ENCODE data around the gene CANX. TPM values are rescaled to one million over a fixed set of nuclear protein-coding genes. Genes with fewer than 3 reads are reported as not detected.
A peak's percentile ranks its signal among the peaks of the same experiment; 100 is the strongest.

Gene CANX
- total and polyA plus RNA-seq, 2 of the 13 experiments (the other 11 are each of a cell fraction or from before 2014, with no cell fraction given): 477 to 680 TPM

DNA sequence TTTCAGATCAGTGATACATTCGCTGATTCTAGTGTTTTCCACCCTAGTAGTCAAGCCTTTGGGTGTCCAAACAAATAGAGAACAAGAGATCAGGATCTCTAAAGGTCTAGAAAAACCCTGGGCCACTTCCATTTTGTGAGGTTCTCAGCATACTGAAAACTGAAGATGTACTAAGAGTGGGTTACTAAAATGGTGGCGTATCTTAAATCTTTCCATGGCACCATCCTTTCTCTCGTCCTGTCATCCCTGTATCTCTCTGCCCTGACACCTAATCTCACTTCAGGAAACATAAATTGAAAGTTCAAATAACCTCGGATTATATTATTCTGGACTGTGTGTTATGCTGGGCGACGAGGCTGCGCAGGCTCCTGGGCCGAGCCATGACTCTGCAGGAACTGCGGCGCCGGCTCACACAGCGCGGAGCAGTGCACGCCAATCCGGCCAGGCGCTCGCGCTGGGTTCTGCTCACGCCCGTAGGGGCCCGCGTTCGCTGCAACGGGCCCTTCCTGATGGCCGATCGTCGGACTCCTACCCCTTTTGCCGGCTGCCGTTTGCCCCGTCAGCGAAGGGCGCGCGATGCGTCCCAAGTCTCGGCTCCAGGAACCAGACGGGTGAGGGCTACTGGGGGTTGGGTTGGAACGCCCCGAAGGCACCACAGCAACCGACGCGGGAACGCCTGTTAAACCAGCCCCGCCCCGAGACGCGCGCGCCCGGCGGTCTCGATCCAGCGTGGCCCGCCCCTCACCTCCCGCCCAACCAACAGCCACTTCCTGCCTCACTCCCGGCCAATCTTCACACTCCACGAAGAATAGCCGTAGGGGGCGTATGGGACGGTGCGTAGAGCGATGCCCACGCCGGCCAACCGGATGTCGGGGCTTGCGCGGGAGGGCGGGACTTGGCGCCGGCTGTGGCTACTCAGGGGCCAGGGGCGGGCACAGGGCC, 503 bp upstream of the CANX start (continued):
- TF ChIP-seq, protein P1, sequence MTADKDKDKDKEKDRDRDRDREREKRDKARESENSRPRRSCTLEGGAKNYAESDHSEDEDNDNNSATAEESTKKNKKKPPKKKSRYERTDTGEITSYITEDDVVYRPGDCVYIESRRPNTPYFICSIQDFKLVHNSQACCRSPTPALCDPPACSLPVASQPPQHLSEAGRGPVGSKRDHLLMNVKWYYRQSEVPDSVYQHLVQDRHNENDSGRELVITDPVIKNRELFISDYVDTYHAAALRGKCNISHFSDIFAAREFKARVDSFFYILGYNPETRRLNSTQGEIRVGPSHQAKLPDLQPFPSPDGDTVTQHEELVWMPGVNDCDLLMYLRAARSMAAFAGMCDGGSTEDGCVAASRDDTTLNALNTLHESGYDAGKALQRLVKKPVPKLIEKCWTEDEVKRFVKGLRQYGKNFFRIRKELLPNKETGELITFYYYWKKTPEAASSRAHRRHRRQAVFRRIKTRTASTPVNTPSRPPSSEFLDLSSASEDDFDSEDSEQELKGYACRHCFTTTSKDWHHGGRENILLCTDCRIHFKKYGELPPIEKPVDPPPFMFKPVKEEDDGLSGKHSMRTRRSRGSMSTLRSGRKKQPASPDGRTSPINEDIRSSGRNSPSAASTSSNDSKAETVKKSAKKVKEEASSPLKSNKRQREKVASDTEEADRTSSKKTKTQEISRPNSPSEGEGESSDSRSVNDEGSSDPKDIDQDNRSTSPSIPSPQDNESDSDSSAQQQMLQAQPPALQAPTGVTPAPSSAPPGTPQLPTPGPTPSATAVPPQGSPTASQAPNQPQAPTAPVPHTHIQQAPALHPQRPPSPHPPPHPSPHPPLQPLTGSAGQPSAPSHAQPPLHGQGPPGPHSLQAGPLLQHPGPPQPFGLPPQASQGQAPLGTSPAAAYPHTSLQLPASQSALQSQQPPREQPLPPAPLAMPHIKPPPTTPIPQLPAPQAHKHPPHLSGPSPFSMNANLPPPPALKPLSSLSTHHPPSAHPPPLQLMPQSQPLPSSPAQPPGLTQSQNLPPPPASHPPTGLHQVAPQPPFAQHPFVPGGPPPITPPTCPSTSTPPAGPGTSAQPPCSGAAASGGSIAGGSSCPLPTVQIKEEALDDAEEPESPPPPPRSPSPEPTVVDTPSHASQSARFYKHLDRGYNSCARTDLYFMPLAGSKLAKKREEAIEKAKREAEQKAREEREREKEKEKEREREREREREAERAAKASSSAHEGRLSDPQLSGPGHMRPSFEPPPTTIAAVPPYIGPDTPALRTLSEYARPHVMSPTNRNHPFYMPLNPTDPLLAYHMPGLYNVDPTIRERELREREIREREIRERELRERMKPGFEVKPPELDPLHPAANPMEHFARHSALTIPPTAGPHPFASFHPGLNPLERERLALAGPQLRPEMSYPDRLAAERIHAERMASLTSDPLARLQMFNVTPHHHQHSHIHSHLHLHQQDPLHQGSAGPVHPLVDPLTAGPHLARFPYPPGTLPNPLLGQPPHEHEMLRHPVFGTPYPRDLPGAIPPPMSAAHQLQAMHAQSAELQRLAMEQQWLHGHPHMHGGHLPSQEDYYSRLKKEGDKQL (CRISPR knock-in tag; IDR thresholded peaks at IDR 0.05; ENCODE audit: low read depth): no peak; the same call in none of the 2 replicates
- TF ChIP-seq, protein P2, sequence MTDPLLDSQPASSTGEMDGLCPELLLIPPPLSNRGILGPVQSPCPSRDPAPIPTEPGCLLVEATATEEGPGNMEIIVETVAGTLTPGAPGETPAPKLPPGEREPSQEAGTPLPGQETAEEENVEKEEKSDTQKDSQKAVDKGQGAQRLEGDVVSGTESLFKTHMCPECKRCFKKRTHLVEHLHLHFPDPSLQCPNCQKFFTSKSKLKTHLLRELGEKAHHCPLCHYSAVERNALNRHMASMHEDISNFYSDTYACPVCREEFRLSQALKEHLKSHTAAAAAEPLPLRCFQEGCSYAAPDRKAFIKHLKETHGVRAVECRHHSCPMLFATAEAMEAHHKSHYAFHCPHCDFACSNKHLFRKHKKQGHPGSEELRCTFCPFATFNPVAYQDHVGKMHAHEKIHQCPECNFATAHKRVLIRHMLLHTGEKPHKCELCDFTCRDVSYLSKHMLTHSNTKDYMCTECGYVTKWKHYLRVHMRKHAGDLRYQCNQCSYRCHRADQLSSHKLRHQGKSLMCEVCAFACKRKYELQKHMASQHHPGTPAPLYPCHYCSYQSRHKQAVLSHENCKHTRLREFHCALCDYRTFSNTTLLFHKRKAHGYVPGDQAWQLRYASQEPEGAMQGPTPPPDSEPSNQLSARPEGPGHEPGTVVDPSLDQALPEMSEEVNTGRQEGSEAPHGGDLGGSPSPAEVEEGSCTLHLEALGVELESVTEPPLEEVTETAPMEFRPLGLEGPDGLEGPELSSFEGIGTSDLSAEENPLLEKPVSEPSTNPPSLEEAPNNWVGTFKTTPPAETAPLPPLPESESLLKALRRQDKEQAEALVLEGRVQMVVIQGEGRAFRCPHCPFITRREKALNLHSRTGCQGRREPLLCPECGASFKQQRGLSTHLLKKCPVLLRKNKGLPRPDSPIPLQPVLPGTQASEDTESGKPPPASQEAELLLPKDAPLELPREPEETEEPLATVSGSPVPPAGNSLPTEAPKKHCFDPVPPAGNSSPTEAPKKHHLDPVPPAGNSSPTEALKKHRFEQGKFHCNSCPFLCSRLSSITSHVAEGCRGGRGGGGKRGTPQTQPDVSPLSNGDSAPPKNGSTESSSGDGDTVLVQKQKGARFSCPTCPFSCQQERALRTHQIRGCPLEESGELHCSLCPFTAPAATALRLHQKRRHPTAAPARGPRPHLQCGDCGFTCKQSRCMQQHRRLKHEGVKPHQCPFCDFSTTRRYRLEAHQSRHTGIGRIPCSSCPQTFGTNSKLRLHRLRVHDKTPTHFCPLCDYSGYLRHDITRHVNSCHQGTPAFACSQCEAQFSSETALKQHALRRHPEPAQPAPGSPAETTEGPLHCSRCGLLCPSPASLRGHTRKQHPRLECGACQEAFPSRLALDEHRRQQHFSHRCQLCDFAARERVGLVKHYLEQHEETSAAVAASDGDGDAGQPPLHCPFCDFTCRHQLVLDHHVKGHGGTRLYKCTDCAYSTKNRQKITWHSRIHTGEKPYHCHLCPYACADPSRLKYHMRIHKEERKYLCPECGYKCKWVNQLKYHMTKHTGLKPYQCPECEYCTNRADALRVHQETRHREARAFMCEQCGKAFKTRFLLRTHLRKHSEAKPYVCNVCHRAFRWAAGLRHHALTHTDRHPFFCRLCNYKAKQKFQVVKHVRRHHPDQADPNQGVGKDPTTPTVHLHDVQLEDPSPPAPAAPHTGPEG (CRISPR knock-in tag; IDR thresholded peaks at IDR 0.05): peak; percentile 6; the same call in 1 of the 2 replicates
- TF ChIP-seq, protein P3, sequence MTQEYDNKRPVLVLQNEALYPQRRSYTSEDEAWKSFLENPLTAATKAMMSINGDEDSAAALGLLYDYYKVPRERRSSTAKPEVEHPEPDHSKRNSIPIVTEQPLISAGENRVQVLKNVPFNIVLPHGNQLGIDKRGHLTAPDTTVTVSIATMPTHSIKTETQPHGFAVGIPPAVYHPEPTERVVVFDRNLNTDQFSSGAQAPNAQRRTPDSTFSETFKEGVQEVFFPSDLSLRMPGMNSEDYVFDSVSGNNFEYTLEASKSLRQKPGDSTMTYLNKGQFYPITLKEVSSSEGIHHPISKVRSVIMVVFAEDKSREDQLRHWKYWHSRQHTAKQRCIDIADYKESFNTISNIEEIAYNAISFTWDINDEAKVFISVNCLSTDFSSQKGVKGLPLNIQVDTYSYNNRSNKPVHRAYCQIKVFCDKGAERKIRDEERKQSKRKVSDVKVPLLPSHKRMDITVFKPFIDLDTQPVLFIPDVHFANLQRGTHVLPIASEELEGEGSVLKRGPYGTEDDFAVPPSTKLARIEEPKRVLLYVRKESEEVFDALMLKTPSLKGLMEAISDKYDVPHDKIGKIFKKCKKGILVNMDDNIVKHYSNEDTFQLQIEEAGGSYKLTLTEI (CRISPR knock-in tag; conservative IDR thresholded peaks at IDR 0.05): no peak
- TF ChIP-seq SRSF1 (optimal IDR thresholded peaks at IDR 0.05; ENCODE audit: low read depth, low read length): peak; percentile 80
- 0 out of 2 replicates have a peak, but pooled peaks have one; percentile 24 for TF ChIP-seq FOXJ3 (CRISPR knock-in tag; IDR thresholded peaks at IDR 0.05; ENCODE audit: borderline replicate concordance)
- TF ChIP-seq, protein P4, sequence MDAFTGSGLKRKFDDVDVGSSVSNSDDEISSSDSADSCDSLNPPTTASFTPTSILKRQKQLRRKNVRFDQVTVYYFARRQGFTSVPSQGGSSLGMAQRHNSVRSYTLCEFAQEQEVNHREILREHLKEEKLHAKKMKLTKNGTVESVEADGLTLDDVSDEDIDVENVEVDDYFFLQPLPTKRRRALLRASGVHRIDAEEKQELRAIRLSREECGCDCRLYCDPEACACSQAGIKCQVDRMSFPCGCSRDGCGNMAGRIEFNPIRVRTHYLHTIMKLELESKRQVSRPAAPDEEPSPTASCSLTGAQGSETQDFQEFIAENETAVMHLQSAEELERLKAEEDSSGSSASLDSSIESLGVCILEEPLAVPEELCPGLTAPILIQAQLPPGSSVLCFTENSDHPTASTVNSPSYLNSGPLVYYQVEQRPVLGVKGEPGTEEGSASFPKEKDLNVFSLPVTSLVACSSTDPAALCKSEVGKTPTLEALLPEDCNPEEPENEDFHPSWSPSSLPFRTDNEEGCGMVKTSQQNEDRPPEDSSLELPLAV (CRISPR knock-in tag; conservative IDR thresholded peaks at IDR 0.05; ENCODE audit: low read depth): no peak
- TF ChIP-seq ZBTB8A (CRISPR knock-in tag; IDR thresholded peaks at IDR 0.05; ENCODE audit: borderline replicate concordance, low read depth): no peak; the same call in 1 of the 2 replicates
- TF ChIP-seq ZNF563 (CRISPR knock-in tag; IDR thresholded peaks at IDR 0.05): no peak
- TF ChIP-seq, protein P5, sequence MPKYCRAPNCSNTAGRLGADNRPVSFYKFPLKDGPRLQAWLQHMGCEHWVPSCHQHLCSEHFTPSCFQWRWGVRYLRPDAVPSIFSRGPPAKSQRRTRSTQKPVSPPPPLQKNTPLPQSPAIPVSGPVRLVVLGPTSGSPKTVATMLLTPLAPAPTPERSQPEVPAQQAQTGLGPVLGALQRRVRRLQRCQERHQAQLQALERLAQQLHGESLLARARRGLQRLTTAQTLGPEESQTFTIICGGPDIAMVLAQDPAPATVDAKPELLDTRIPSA (CRISPR knock-in tag; IDR thresholded peaks at IDR 0.05; ENCODE audit: borderline replicate concordance): no peak; the same call in 1 of the 2 replicates
- TF ChIP-seq ZNF883 (CRISPR knock-in tag; IDR thresholded peaks at IDR 0.05; ENCODE audit: not compliant biosample characterization): peak; percentile 44

Measured in HepG2 (cell line).